Kidney epithelial cell (primary cell): Measurements from ENCODE around the gene SCGB3A2. TPM values are rescaled to one million over a fixed set of nuclear protein-coding genes. Genes with fewer than 3 reads are reported as not detected.

Experiments
- DNase-seq: peaks from one replicate; pipeline ENCODE4 v3.0.0-alpha.2; 2010; ENCODE audit warnings: low read depth
- H3K27me3 ChIP-seq: 2 replicates; pipeline ENCODE4 v1.6.0; 2011; ENCODE audit warnings: low read length; ENCODE audit not compliant: control insufficient read depth, insufficient read depth
- H3K36me3 ChIP-seq: 2 replicates; pipeline ENCODE4 v1.5.1; 2011; ENCODE audit warnings: low read length; ENCODE audit not compliant: control insufficient read depth, insufficient read depth
- H3K4me3 ChIP-seq: 2 replicates; pipeline ENCODE4 v1.5.1; 2011; ENCODE audit warnings: low read depth, mild to moderate bottlenecking, control low read depth, low read length
- total RNA-seq: library from RNA; depleted of rRNA; stranded (reverse); fragments of >200 nt; gene quantifications from 2 replicates; pipeline ENCODE4 v1.2.3, GENCODE V29; 2015
- TF ChIP-seq, protein P1 (sequence below): IDR thresholded peaks from 2 replicates; pipeline ENCODE4 v1.5.1; 2011; ENCODE audit warnings: mild to moderate bottlenecking, moderate library complexity, low read length, control low read depth, inconsistent platforms; ENCODE audit not compliant: insufficient read depth, poor library complexity, severe bottlenecking

The SCGB3A2 gene
- total RNA-seq, 1 donor from 2014 or later: not detected

DNA sequence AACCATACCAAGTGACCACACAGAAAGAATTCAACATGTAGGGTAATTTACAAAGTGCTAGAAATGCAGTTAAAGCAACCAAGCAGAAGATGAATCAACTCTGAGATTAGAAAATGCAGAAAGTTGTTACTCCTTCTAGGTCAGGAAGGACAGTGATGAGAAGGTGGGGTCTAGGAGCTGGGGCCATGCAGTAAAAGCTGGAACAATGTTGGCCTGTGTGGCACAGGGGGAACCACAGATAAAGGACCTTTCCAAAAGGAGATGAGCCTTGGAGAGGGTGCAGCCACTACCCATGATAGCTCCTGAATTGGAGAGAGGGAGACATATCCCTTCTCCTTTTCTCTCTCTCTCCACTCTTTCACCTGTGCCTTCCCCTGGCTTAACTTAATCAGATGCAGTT is 2.4 kb upstream of the SCGB3A2 start:
- Histone ChIP-seq H3K4me3 (no peak overlapping the region), H3K27me3 (no peaks in the 10 kb centered on the region), H3K36me3 (no peaks in the 10 kb centered on the region)
- TF ChIP-seq, protein P1, sequence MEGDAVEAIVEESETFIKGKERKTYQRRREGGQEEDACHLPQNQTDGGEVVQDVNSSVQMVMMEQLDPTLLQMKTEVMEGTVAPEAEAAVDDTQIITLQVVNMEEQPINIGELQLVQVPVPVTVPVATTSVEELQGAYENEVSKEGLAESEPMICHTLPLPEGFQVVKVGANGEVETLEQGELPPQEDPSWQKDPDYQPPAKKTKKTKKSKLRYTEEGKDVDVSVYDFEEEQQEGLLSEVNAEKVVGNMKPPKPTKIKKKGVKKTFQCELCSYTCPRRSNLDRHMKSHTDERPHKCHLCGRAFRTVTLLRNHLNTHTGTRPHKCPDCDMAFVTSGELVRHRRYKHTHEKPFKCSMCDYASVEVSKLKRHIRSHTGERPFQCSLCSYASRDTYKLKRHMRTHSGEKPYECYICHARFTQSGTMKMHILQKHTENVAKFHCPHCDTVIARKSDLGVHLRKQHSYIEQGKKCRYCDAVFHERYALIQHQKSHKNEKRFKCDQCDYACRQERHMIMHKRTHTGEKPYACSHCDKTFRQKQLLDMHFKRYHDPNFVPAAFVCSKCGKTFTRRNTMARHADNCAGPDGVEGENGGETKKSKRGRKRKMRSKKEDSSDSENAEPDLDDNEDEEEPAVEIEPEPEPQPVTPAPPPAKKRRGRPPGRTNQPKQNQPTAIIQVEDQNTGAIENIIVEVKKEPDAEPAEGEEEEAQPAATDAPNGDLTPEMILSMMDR: no peak
- no peak for DNase-seq

DNA sequence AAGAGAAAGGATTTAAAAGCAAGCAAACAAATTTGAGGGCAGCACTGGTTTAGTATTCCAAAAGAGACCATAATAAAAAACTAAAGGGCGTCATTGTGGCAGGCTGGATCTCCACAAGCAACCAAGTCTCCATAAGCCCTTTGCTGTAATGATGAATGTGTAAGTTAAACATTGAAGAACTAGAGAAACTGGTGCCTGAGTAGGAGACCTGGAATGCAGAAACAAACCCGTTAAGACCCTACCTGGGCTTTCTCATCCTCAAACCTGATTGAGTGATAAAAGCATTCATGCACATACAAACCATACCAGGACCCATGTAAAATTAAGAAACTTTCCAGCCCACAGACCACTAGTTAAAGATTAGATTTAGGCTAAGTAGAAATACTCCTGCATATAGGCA is 1.9 kb upstream of the SCGB3A2 start:
- no peaks in the 10 kb centered on the region for H3K36me3 ChIP-seq
- H3K27me3 ChIP-seq: no peaks in the 10 kb centered on the region
- no peak overlapping the region for H3K4me3 ChIP-seq
- DNase-seq: no peak
- TF ChIP-seq, protein P1: no peak

DNA sequence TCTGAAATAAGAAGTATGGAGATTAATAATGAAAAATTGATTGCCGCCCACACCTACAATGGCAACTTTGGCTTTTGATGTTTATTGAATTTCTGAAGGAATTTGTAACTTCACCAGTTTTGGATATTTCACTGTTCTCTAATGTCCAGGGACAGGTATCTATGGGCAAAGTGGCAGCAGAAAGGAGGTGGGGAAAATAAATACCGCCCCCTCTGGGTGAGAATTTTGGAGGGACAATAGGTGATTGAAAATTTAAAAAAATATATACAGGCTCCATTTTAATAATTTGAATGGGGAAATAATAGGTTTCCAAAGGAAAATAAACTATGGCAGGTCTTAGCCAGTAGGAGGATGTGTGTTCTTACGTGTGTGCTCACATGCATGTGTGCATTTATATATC is 1.3 kb downstream of the SCGB3A2 start:
- no peaks in the 10 kb centered on the region for H3K27me3 ChIP-seq
- TF ChIP-seq, protein P1: no peak
- no peak for DNase-seq

DNA sequence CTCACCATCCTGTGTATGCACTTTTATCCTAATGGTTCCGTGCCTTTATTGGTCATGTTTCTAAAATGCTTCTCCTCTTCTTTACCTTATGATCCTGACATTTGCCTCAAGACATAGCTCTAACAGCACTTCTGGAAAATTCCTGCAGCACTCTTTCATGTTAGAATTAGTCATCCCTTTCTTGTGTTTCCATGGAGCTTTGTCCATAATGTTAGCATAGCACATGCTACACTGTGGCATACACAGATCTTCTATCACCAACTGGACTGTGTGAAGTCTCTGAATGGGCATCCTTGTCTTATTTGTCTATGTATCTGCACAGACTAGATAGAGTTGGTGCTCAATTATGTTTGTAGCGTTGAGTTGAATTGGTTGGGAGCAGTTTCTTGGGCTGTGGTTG is 2.0 kb downstream of the SCGB3A2 start:
- H3K27me3 ChIP-seq: no peaks in the 10 kb centered on the region
- no peak for DNase-seq

More for the DNA sequence above, 1.3 kb downstream of the SCGB3A2 start:
- Histone ChIP-seq H3K4me3 (no peak overlapping the region), H3K36me3 (no peaks in the 10 kb centered on the region)

DNA sequence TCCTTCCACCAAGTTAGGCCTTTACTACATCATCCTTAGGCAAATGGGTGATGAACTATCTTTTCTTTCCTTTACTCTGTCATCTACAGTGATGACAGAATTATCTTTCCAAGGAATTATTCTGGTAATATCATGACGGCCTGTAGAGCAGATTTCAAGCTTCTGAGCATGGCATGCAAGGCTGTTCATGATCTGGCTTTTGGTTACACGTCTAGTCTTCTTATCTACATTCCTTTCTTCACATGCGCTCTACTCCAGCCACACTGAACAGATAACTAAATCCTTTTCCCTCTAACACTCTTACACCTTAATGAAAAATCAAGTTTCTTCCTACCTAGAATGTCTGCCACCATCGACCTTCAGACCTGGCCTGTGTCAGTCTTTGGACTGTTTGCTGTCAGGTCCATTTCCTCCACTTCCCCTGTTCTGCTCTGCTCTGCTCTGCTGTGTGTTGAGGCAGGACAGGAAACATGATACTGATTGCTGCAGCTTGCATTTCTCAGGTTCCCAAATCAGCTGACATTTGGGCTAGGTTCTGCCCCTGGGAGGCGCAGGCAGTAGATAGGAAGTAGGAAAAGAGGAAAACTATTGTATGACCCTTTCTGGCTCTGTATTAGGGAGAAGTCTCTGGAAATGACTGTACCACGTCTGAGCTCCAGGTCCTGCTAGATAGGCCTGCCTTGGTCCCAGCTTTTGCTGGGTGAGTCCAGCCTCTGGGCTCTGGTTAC is 4.2 kb downstream of the SCGB3A2 start:
- TF ChIP-seq, protein P1: no peak
- H3K4me3 ChIP-seq: no peak overlapping the region
- no peaks in the 10 kb centered on the region for H3K36me3 ChIP-seq
- no peak for DNase-seq
- H3K27me3 ChIP-seq: no peaks in the 10 kb centered on the region

More for the DNA sequence above, 2.0 kb downstream of the SCGB3A2 start:
- Histone ChIP-seq H3K4me3 (no peak overlapping the region), H3K36me3 (no peaks in the 10 kb centered on the region)
- TF ChIP-seq, protein P1: no peak

DNA sequence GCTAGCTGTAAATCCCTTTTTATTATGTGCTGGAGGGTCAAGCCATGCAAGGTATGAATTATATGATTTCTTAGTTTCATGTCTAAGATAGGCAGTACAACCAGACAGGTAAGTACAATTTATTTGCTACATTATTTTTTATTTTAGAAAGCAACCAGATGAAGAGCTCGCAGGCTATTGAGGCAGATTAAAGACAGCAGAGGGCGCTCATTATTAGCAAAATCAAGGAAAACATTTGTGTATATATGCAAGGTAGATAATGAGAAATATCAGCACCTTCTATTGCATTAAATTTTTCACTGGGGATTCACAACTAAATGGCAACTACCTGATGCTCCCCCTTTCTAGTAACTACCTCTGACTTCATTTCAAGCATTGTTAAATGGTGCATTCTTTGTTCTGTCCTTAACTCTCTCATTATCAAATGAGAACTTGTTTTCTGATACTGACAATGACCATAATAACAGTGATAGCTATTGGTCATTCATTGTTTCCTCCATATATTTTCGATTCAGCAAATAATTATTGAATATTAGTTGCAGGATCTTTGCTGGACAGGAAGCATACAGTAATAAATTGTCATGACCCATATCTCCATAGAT is 8.6 kb downstream of the SCGB3A2 start:
- Histone ChIP-seq H3K27me3 (no peaks in the 10 kb centered on the region), H3K36me3 (no peaks in the 10 kb centered on the region), H3K4me3 (no peak overlapping the region)
- no peak for DNase-seq
- TF ChIP-seq, protein P1: no peak
